GM12873 (cell line): Measurements from ENCODE around the gene PUDP.

Source experiments
- CTCF ChIP-seq: IDR thresholded peaks from 2 replicates; pipeline ENCODE4 v1.5.1; 2012; ENCODE audit warnings: low read depth, mild to moderate bottlenecking, moderate library complexity, low read length, control low read depth; ENCODE audit not compliant: insufficient read depth; ENCODE audit errors: missing control alignments

PUDP gene

DNA sequence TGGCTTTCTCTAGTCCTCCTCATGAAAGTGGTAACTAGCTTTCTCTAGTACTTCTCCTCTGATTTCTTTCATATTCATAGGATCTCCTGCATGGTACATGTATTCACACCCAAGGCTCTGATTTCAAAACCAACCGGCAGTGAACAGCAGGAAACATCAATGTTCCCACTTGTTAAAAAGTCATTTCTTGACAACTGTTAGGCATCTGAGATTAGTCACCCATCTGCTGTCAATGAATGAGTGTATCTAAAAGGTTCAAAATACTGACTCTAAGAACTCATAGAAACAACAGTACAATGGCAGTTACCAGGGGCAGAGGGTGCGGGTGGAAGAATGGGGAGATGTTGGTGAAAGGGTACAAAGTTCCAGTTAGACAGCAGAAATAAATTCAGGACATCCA is 31.5 kb upstream of the PUDP start:
- no peak for TF ChIP-seq CTCF

DNA sequence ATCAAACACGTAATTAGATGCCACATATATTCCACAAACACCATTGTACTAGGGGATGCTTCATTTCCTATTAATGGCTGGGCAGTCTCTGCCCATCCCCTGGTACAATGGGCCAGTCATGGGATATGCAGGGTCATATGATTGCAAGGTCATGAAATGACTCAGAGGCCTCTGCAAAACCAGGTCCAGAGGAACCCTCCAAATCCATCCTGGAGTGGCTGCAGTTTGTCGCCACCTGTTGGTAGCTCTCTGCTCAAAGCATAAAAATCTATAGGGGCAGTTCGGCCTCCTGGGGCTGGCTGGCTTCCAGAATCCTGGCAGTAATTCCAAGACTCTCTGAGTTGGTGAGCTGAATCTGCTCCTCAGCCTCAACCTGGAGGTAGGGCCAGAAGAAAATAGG is 22.9 kb upstream of the PUDP start:
- peak; percentile 62 for TF ChIP-seq CTCF

DNA sequence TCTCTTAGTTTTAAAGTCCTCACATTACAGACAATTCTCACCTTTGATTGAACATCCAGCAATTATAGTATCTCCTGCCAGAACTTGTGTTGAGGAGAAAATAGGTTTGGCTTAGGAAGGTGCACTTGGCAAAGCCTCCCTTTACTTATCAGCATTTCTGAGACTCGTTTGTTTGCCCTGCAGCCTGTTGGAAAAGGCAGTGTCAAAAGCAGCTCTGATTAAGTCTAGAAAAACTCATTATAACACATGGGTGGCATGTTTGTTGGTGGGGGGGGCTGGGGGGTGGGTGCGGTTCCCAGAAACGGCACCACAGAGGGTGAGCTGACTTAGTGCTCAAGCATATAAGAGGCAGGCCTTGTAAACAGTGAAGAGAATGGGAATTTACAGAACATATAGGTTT is 21.7 kb upstream of the PUDP start:
- TF ChIP-seq CTCF = no peak

- no peak for TF ChIP-seq CTCF
These were observed 20.4 kb upstream of the PUDP start for GRCh38 chrX:7168371-7168770.

GRCh38 chrX:7164174-7164573 is 16.2 kb upstream of the PUDP start:
- TF ChIP-seq CTCF = peak; percentile 15

- TF ChIP-seq CTCF = no peak
These were observed 15.3 kb upstream of the PUDP start for GRCh38 chrX:7163146-7163677.

DNA sequence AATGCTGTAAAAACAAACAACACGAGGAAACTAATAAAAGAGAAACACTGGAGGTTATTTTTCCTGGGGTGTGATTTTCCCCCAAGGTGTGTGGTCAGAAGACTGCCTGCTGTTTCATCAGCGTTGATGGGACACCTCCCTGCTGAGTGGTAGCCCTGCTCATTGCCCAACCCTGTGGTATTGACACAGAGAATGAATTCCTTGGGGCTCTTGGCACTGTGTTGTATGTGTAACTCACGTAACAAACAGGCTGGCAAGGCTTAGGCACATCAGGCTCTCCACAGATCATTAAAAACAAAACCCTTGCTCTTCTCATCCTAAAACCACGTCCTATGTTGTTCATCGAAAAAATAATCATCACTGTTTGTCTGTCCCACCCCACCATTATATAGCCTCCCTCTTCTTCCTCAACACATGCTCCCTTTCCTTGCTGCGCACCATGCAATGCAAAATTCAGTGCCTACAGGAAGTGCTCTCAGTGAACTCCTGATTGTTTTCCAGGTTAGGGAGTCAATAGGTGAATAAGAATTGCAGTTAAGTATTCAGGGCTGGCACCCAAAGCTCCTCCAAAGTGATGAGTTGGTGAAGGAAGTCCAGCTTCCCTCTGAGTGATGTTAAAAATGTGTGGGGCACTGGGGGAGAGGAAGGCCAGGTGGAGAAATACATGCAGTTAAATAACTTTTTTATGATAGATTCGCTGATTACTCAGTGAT is 11.4 kb upstream of the PUDP start:
- no peak for TF ChIP-seq CTCF
